ENCODE data around the gene SCYGR3.

DNA sequence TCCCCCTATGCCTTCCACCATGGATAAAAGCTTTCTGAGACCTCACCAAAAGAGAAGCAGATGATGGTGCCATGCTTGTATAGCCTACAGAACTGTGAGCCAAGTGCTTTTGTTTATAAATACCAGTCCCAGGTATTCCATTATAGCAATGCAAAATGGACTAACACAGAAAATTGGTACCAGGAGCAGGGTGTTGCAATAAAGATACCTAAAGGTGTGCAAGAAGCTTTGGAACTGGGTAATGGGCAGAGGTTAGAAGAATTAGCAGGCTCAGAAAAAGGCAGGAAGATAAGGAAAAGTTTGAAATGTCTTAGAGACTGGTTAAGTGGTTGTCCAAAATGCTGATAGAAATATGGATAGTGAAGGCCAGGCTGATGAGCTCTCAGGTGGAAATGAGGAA lies 32.3 kb downstream of the SCYGR3 start:
- no peak for TF ChIP-seq POLR2A (IDR thresholded peaks at IDR 0.05; ENCODE audit: low read depth, low read length)
- no peak for TF ChIP-seq EZH2 (IDR thresholded peaks at IDR 0.05; ENCODE audit: borderline replicate concordance, low read depth, low read length, severe bottlenecking)
- TF ChIP-seq, protein P1, sequence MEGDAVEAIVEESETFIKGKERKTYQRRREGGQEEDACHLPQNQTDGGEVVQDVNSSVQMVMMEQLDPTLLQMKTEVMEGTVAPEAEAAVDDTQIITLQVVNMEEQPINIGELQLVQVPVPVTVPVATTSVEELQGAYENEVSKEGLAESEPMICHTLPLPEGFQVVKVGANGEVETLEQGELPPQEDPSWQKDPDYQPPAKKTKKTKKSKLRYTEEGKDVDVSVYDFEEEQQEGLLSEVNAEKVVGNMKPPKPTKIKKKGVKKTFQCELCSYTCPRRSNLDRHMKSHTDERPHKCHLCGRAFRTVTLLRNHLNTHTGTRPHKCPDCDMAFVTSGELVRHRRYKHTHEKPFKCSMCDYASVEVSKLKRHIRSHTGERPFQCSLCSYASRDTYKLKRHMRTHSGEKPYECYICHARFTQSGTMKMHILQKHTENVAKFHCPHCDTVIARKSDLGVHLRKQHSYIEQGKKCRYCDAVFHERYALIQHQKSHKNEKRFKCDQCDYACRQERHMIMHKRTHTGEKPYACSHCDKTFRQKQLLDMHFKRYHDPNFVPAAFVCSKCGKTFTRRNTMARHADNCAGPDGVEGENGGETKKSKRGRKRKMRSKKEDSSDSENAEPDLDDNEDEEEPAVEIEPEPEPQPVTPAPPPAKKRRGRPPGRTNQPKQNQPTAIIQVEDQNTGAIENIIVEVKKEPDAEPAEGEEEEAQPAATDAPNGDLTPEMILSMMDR (IDR thresholded peaks at IDR 0.05; ENCODE audit: extremely low read depth in 1 of 2, insufficient read depth in 1 of 2, low read depth in 1 of 2, low read length in 2 of 2), result no peak
- TF ChIP-seq, protein P2, sequence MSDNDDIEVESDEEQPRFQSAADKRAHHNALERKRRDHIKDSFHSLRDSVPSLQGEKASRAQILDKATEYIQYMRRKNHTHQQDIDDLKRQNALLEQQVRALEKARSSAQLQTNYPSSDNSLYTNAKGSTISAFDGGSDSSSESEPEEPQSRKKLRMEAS (IDR thresholded peaks at IDR 0.05; ENCODE audit: insufficient read depth, insufficient read length), result no peak
- TF ChIP-seq FOS (IDR thresholded peaks at IDR 0.05; ENCODE audit: borderline replicate concordance, insufficient read depth, low read length), result no peak
- no peak for TF ChIP-seq MYC (IDR thresholded peaks at IDR 0.05; ENCODE audit: low read depth, low read length)
- TF ChIP-seq POLR2AphosphoS5 (IDR thresholded peaks at IDR 0.05; ENCODE audit: insufficient read depth, low read depth, low read length), result no peak
- TF ChIP-seq JUN (IDR thresholded peaks at IDR 0.05; ENCODE audit: borderline replicate concordance, insufficient read depth, insufficient read length, low read depth), result no peak
- TF ChIP-seq GATA2 (IDR thresholded peaks at IDR 0.05; ENCODE audit: insufficient read depth, insufficient read length, low read depth, low read length), result no peak

Measured in endothelial cell of umbilical vein (primary cell).